SK-N-SH (cell line): ENCODE measurements around the gene IRAG1. TPM values are rescaled to one million over a fixed set of nuclear protein-coding genes. Genes with fewer than 3 reads are reported as not detected.

Experiments used
- CTCF ChIA-PET: fragments of 300-600, 350-600 bp; formaldehyde crosslinking; extraction: SDS; loops from one replicate; lab custom pipeline; 2021; lab: Yijun Ruan, JAX
- POLR2A ChIA-PET: fragments of 350-600 bp; sonication (Branson Sonifier 250); formaldehyde crosslinking; extraction: SDS; loops from one replicate; lab custom pipeline; 2020; ENCODE audit warnings: antibody characterized with exemption, inconsistent platforms; lab: Yijun Ruan, JAX
- DNase-seq: peaks from one replicate; pipeline ENCODE4 v3.0.0; 2012
- H2AFZ ChIP-seq: fragments of 200-600 bp; sonication (generic); 2 replicates; pipeline ENCODE4 v1.8.1; 2016; ENCODE audit warnings: antibody characterized with exemption, mild to moderate bottlenecking, low read depth
- H3F3A ChIP-seq: fragments of 200-600 bp; sonication (generic); replicated peaks from 2 replicates; pipeline ENCODE3; 2016; ENCODE audit warnings: antibody characterized with exemption, mild to moderate bottlenecking; ENCODE audit not compliant: insufficient read depth
- H3K27ac ChIP-seq, 2 experiments: fragments of 200-500 bp in 1 of 2; fragments of 200-600 bp in 1 of 2; sonication (Bioruptor generic) in 1 of 2; sonication (generic), shearing (Covaris generic) in 1 of 2; 2 replicates each; pipeline versions ENCODE4 v1.5.1 to v1.6.1; 2014 to 2016; ENCODE audit warnings: low read depth in 2 of 2, inconsistent platforms in 1 of 2, low read length in 1 of 2, mild to moderate bottlenecking in 1 of 2, mixed read lengths in 1 of 2
- H3K27me3 ChIP-seq: fragments of 200-600 bp; sonication (generic), shearing (Covaris generic); 2 replicates; pipeline ENCODE4 v1.6.1; 2016; ENCODE audit warnings: mixed run types; ENCODE audit not compliant: insufficient read depth
- H3K36me3 ChIP-seq, 2 experiments: fragments of 200-500 bp in 1 of 2; fragments of 200-600 bp in 1 of 2; sonication (Bioruptor generic) in 1 of 2; sonication (generic) in 1 of 2; replicated peaks in 1 of 2; 2 replicates each; pipeline versions ENCODE3 to v1.5.1; 2014 to 2016; ENCODE audit warnings: low read length in 1 of 2, mild to moderate bottlenecking in 1 of 2; ENCODE audit not compliant: insufficient read depth in 2 of 2, control insufficient read depth in 1 of 2
- H3K4me1 ChIP-seq, 2 experiments: fragments of 200-500 bp in 1 of 2; fragments of 200-600 bp in 1 of 2; sonication (Bioruptor generic) in 1 of 2; sonication (generic), shearing (Covaris generic) in 1 of 2; 2 replicates each; pipeline versions ENCODE4 v1.5.1 to v1.6.1; 2014 to 2016; ENCODE audit warnings: low read depth in 1 of 2, low read length in 1 of 2, mixed run types in 1 of 2; ENCODE audit not compliant: insufficient read depth in 2 of 2, control insufficient read depth in 1 of 2
- H3K4me2 ChIP-seq: fragments of 200-600 bp; sonication (generic), shearing (Covaris generic); 2 replicates; pipeline ENCODE4 v1.6.1; 2017; ENCODE audit warnings: mixed run types
- H3K4me3 ChIP-seq, 2 experiments: fragments of 200-500 bp in 1 of 2; fragments of 200-600 bp in 1 of 2; sonication (Bioruptor generic) in 1 of 2; sonication (generic), shearing (Covaris generic) in 1 of 2; 2 replicates each; pipeline versions ENCODE4 v1.5.1 to v1.8.1; 2014 to 2016; ENCODE audit warnings: low read depth in 2 of 2, inconsistent platforms in 1 of 2, low read length in 1 of 2, mild to moderate bottlenecking in 1 of 2, mixed read lengths in 1 of 2, moderate library complexity in 1 of 2
- H3K79me2 ChIP-seq: fragments of 200-600 bp; sonication (generic); 2 replicates; pipeline ENCODE4 v1.8.1; 2017; ENCODE audit warnings: mild to moderate bottlenecking; ENCODE audit not compliant: insufficient read depth
- H3K9ac ChIP-seq: fragments of 200-600 bp; sonication (generic); 2 replicates; pipeline ENCODE4 v1.6.1; 2017; ENCODE audit warnings: mixed run types
- H3K9me2 ChIP-seq: fragments of 200-600 bp; sonication (generic); 2 replicates; pipeline ENCODE4 v1.6.1; 2017; ENCODE audit warnings: mixed run types
- H3K9me3 ChIP-seq: fragments of 200-600 bp; sonication (generic); 2 replicates; pipeline ENCODE4 v1.6.1; 2017; ENCODE audit warnings: mixed run types, mild to moderate bottlenecking, moderate library complexity
- H4K20me1 ChIP-seq: fragments of 200-600 bp; sonication (generic); 2 replicates; pipeline ENCODE4 v1.6.1; 2017; ENCODE audit warnings: mild to moderate bottlenecking, mixed run types; ENCODE audit not compliant: insufficient read depth
- CHD2 ChIP-seq: fragments of 150-350 bp; IDR thresholded peaks from 2 replicates; pipeline ENCODE4 v1.6.1; 2018; ENCODE audit warnings: low read length; ENCODE audit not compliant: partially characterized antibody
- EZH2phosphoT487 ChIP-seq: fragments of 200-600 bp; sonication (generic); IDR thresholded peaks from 2 replicates; pipeline ENCODE4 v1.6.1; 2017; ENCODE audit warnings: low read depth, mixed run types, mild to moderate bottlenecking, antibody characterized with exemption, moderate library complexity, borderline replicate concordance
- FOSL2 ChIP-seq: IDR thresholded peaks from 2 replicates; pipeline ENCODE4 v1.4.0; 2012; ENCODE audit warnings: low read depth, mild to moderate bottlenecking, moderate library complexity, borderline replicate concordance
- FOXJ3 ChIP-seq: sonication (generic); formaldehyde crosslinking; IDR thresholded peaks from 2 replicates; pipeline ENCODE4 v1.5.1; 2020; ENCODE audit warnings: mild to moderate bottlenecking, missing genetic modification reagents
- FOXM1 ChIP-seq: IDR thresholded peaks from 2 replicates; pipeline ENCODE4 v1.4.0; 2012; ENCODE audit warnings: low read depth, mild to moderate bottlenecking
- GATA2 ChIP-seq: sonication (generic); formaldehyde crosslinking; IDR thresholded peaks from 2 replicates; pipeline ENCODE4 v1.5.0; 2020; ENCODE audit warnings: mild to moderate bottlenecking, missing genetic modification reagents
- JUND ChIP-seq: IDR thresholded peaks from 2 replicates; pipeline ENCODE4 v1.4.0; 2012
- MXI1 ChIP-seq: IDR thresholded peaks from 2 replicates; pipeline ENCODE4 v1.6.1; 2012; ENCODE audit warnings: mild to moderate bottlenecking, low read depth, low read length, improper control_type of control experiment
- POLR2AphosphoS5 ChIP-seq: IDR thresholded peaks from 2 replicates; pipeline ENCODE4 v1.6.1; 2012; ENCODE audit warnings: low read depth, low read length
- RAD21 ChIP-seq: IDR thresholded peaks from 2 replicates; pipeline ENCODE4 v1.6.1; 2012; ENCODE audit warnings: mild to moderate bottlenecking, low read length
- RFX5 ChIP-seq: IDR thresholded peaks from 2 replicates; pipeline ENCODE4 v1.6.1; 2012; ENCODE audit warnings: mild to moderate bottlenecking, improper control_type of control experiment, low read length
- SIN3A ChIP-seq: IDR thresholded peaks from 2 replicates; pipeline ENCODE4 v1.6.1; 2012; ENCODE audit warnings: low read depth, mild to moderate bottlenecking, low read length, moderate library complexity, borderline replicate concordance
- SMC3 ChIP-seq: IDR thresholded peaks from 2 replicates; pipeline ENCODE4 v1.6.1; 2012; ENCODE audit warnings: low read depth, low read length, improper control_type of control experiment
- TAF1 ChIP-seq: IDR thresholded peaks from 2 replicates; pipeline ENCODE4 v1.6.1; 2012; ENCODE audit warnings: low read depth, mild to moderate bottlenecking, low read length, moderate library complexity, borderline replicate concordance
- TEAD4 ChIP-seq: IDR thresholded peaks from 2 replicates; pipeline ENCODE4 v1.4.0; 2012; ENCODE audit warnings: mild to moderate bottlenecking, borderline replicate concordance; ENCODE audit not compliant: insufficient read depth
- WGBS: methylation state at CpG from one replicate; pipeline ENCODE4 v1.1.6; 2017; ENCODE audit warnings: low lambda C conversion rate; 5-methylcytosine and 5-hydroxymethylcytosine counted together
- polyA plus RNA-seq, 3 experiments: library from polyadenylated mRNA; depleted of rRNA; stranded (reverse); fragments of >200 nt; gene quantifications; 2 replicates each; pipeline ENCODE4 v1.2.3, GENCODE V29; 2012
- TF ChIP-seq, protein P1 (sequence below): IDR thresholded peaks from 2 replicates; pipeline ENCODE4; 2012
- TF ChIP-seq, protein P2 (sequence below): IDR thresholded peaks from 2 replicates; pipeline ENCODE4 v1.4.0; 2012; ENCODE audit warnings: low read depth, borderline replicate concordance
- TF ChIP-seq, protein P3 (sequence below): fragments of 200-600 bp; sonication (generic); IDR thresholded peaks from 2 replicates; pipeline ENCODE4 v1.6.1; 2017; ENCODE audit warnings: antibody characterized with exemption, mild to moderate bottlenecking, moderate library complexity
- TF ChIP-seq, protein P4 (sequence below): fragments of 150-350 bp; IDR thresholded peaks from 2 replicates; pipeline ENCODE4 v1.6.1; 2017; ENCODE audit warnings: antibody characterized with exemption, low read length, low read depth, borderline replicate concordance

The IRAG1 gene
- polyA plus RNA-seq, 1 of the 3 experiments (the other 2 are of a cell fraction), result 0.05 TPM

DNA sequence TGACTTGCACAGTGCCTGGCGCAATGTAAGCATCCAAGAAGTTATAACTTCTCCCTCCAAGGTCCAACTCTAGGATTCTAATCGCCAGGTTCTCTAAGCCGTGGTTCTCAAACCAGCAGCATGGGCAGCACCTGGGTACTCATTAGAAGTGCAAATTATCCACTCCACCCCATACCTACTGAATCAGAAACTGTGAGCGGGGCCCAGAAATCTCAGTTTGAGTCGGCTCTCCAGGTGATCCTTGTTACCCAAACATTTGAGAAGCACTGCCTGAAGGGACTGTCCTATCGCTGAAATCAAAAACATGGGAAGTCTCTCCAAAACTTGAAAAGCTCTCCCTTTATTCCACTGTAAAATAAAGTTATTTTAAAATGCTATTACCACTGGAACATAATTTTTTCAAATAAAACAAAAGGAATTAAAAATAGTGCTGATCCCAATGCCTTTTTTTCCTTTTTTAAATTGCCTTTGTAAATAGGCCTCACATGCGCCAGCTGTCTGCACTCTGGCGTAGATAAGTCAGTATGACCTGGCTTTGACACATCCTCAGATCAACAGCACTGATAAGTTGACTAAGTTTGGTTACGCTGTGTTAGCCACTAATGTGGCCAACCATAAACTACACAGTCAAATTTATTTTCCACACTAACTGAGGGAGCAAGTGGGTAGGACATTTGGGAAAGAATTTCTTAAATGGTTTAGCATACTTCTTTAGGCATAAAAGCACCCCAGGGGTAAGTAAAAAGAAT is 49.1 kb upstream of the IRAG1 start (continued):
- TF ChIP-seq, protein P1, sequence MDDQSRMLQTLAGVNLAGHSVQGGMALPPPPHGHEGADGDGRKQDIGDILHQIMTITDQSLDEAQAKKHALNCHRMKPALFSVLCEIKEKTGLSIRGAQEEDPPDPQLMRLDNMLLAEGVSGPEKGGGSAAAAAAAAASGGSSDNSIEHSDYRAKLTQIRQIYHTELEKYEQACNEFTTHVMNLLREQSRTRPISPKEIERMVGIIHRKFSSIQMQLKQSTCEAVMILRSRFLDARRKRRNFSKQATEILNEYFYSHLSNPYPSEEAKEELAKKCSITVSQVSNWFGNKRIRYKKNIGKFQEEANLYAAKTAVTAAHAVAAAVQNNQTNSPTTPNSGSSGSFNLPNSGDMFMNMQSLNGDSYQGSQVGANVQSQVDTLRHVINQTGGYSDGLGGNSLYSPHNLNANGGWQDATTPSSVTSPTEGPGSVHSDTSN, result peak; percentile 92
- TF ChIP-seq CHD2, result peak; percentile 36
- TF ChIP-seq RAD21, result no peak
- TF ChIP-seq FOSL2, result peak; percentile 72; the same call in 1 of the 2 replicates
- peak; percentile 97 for TF ChIP-seq GATA2 (CRISPR knock-in tag)
- TF ChIP-seq, protein P2, sequence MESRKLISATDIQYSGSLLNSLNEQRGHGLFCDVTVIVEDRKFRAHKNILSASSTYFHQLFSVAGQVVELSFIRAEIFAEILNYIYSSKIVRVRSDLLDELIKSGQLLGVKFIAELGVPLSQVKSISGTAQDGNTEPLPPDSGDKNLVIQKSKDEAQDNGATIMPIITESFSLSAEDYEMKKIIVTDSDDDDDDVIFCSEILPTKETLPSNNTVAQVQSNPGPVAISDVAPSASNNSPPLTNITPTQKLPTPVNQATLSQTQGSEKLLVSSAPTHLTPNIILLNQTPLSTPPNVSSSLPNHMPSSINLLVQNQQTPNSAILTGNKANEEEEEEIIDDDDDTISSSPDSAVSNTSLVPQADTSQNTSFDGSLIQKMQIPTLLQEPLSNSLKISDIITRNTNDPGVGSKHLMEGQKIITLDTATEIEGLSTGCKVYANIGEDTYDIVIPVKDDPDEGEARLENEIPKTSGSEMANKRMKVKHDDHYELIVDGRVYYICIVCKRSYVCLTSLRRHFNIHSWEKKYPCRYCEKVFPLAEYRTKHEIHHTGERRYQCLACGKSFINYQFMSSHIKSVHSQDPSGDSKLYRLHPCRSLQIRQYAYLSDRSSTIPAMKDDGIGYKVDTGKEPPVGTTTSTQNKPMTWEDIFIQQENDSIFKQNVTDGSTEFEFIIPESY, result no peak

DNA sequence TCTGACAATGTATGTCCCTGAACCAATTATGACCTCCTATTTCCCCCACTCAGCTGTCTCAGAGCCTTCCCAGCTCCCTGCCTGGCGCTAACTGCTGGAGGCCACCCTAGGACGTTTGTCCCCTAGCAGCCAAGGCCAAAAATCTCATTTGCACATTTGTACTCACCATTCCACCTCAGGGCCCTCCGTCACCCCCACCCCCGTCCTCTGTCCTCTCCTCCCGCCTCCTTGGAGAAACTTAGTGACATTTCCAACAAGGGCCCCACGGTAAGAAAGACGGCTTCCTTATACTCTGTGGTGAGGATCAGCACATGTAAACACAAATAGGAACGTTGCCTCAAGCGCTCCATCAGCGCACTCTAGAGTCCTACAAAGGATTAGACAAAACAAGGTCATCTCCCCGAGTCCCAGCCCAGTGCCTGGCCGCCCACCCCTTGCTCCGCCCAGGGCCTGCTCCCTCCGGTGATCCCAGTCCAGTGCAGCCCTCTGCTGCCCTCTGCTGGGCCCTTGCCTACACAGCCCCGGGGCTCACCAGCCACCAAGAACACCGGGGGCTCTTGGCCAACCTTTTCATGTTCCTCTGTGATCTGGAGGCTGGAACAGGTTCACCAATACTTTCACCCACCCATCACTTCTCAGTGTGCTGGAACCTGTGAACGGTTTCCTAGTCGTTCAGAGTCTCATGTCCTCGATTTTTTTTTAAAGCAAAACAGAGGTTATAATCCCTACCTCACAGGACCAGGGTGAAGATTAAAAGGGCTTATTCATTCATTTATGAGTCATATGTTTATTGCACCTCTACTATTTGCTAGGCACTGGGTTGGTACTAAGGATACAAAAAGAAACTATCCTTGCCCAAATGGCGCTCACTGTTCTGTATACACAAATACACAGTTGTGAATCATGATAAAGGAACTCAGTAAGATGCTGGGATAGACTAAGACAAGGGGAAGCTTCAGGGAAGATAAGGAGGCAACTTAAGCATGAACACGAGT is 42.2 kb upstream of the IRAG1 start:
- no peaks in the 10 kb centered on the region for H3K27me3 ChIP-seq
- peak overlapping the region; percentile 10 to 54; a peak in 2 of 4 replicates for H3K4me3 ChIP-seq
- 12% methylated on average over 16 of the region's 21 CpGs for WGBS
- H3F3A ChIP-seq, result no peaks in the 10 kb centered on the region
- peak overlapping the region; percentile 76 for H3K4me2 ChIP-seq
- H3K36me3 ChIP-seq, result no peaks in the 10 kb centered on the region
- H3K9ac ChIP-seq, result peak overlapping the region; percentile 50
- no peaks in the 10 kb centered on the region for H3K9me2 ChIP-seq
- ChIA-PET CTCF (interaction anchor here (0.6 to 6.0 kb wide), 42 partner anchors 11 to 978 kb away, joined by 3 to 58 read pairs (median 3); partner anchors contain the start of genes ADM, AMPD3 and RNF141), POLR2A (no interaction called here)
- peaks cover 9 to 11% of the 10 kb centered on the region in 2 experiments; a peak in 2 of 4 replicates for H3K4me1 ChIP-seq
- DNase-seq, result peak; percentile 93
- H4K20me1 ChIP-seq, result no peaks in the 10 kb centered on the region
- H3K27ac ChIP-seq, result peak overlapping the region; percentile 62 to 68; a peak in 3 of 4 replicates
- H3K9me3 ChIP-seq, result no peaks in the 10 kb centered on the region
- peak overlapping the region; percentile 84 for H2AFZ ChIP-seq
- no peaks in the 10 kb centered on the region for H3K79me2 ChIP-seq
- TF ChIP-seq, protein P3, sequence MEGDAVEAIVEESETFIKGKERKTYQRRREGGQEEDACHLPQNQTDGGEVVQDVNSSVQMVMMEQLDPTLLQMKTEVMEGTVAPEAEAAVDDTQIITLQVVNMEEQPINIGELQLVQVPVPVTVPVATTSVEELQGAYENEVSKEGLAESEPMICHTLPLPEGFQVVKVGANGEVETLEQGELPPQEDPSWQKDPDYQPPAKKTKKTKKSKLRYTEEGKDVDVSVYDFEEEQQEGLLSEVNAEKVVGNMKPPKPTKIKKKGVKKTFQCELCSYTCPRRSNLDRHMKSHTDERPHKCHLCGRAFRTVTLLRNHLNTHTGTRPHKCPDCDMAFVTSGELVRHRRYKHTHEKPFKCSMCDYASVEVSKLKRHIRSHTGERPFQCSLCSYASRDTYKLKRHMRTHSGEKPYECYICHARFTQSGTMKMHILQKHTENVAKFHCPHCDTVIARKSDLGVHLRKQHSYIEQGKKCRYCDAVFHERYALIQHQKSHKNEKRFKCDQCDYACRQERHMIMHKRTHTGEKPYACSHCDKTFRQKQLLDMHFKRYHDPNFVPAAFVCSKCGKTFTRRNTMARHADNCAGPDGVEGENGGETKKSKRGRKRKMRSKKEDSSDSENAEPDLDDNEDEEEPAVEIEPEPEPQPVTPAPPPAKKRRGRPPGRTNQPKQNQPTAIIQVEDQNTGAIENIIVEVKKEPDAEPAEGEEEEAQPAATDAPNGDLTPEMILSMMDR, result peak; percentile 98
- TF ChIP-seq POLR2AphosphoS5, result no peak
- TF ChIP-seq SMC3, result peak; percentile 95
- peak; percentile 34; the same call in 1 of the 2 replicates for TF ChIP-seq MXI1
- 0 out of 2 replicates have a peak, but pooled peaks have one; percentile 60 for TF ChIP-seq RFX5
- TF ChIP-seq JUND, result no peak
- no peak for TF ChIP-seq TAF1
- TF ChIP-seq, protein P4, sequence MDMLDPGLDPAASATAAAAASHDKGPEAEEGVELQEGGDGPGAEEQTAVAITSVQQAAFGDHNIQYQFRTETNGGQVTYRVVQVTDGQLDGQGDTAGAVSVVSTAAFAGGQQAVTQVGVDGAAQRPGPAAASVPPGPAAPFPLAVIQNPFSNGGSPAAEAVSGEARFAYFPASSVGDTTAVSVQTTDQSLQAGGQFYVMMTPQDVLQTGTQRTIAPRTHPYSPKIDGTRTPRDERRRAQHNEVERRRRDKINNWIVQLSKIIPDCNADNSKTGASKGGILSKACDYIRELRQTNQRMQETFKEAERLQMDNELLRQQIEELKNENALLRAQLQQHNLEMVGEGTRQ, result no peak
- TF ChIP-seq FOSL2, result no peak; the same call in 1 of the 2 replicates
- TF ChIP-seq EZH2phosphoT487, result no peak
- no peak for TF ChIP-seq SIN3A
- no peak for TF ChIP-seq GATA2 (CRISPR knock-in tag)
- no peak for TF ChIP-seq FOXM1
- peak; percentile 53 for TF ChIP-seq CHD2
- no peak for TF ChIP-seq TEAD4
- no peak for TF ChIP-seq FOXJ3 (CRISPR knock-in tag)
